Measurements from ENCODE around the gene CLASP1.

The CLASP1 gene

GRCh38 chr2:121343191-121343590 lies 306.1 kb downstream of the CLASP1 start:
- H3K9me2 ChIP-seq (ENCODE audit: low read depth, low read length), result no peaks in the 10 kb centered on the region
- H3K4me2 ChIP-seq (ENCODE audit: low read length), result no peak overlapping the region
- H4K20me1 ChIP-seq (ENCODE audit: insufficient read depth, low read length), result no peaks in the 10 kb centered on the region
- peaks cover 84% of the 10 kb centered on the region for H3K36me3 ChIP-seq (ENCODE audit: insufficient read depth, low read length)
- no peaks in the 10 kb centered on the region for H3F3A ChIP-seq (ENCODE audit: insufficient read depth, low read length)
- H3K27ac ChIP-seq (ENCODE audit: low read depth, low read length, poor library complexity, severe bottlenecking), result no peak overlapping the region
- H2AFZ ChIP-seq (ENCODE audit: low read length), result no peak overlapping the region
- H3K4me3 ChIP-seq (ENCODE audit: low read depth, low read length, poor library complexity, severe bottlenecking), result no peak overlapping the region
- no peaks in the 10 kb centered on the region for H3K79me2 ChIP-seq (ENCODE audit: insufficient read depth, low read length)
- H3K27me3 ChIP-seq (ENCODE audit: insufficient read depth, low read length), result no peaks in the 10 kb centered on the region
- TF ChIP-seq, protein P1, sequence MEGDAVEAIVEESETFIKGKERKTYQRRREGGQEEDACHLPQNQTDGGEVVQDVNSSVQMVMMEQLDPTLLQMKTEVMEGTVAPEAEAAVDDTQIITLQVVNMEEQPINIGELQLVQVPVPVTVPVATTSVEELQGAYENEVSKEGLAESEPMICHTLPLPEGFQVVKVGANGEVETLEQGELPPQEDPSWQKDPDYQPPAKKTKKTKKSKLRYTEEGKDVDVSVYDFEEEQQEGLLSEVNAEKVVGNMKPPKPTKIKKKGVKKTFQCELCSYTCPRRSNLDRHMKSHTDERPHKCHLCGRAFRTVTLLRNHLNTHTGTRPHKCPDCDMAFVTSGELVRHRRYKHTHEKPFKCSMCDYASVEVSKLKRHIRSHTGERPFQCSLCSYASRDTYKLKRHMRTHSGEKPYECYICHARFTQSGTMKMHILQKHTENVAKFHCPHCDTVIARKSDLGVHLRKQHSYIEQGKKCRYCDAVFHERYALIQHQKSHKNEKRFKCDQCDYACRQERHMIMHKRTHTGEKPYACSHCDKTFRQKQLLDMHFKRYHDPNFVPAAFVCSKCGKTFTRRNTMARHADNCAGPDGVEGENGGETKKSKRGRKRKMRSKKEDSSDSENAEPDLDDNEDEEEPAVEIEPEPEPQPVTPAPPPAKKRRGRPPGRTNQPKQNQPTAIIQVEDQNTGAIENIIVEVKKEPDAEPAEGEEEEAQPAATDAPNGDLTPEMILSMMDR (IDR thresholded peaks at IDR 0.05; ENCODE audit: low read length), result no peak
- no peak for TF ChIP-seq EZH2 (IDR thresholded peaks at IDR 0.05; ENCODE audit: borderline replicate concordance, low read length)
- no peaks in the 10 kb centered on the region for H3K9me3 ChIP-seq (ENCODE audit: low read length)
- H3K4me1 ChIP-seq (ENCODE audit: insufficient read depth, low read length, severe bottlenecking), result no peaks in the 10 kb centered on the region
- H3K9ac ChIP-seq (ENCODE audit: low read length), result no peak overlapping the region

DNA sequence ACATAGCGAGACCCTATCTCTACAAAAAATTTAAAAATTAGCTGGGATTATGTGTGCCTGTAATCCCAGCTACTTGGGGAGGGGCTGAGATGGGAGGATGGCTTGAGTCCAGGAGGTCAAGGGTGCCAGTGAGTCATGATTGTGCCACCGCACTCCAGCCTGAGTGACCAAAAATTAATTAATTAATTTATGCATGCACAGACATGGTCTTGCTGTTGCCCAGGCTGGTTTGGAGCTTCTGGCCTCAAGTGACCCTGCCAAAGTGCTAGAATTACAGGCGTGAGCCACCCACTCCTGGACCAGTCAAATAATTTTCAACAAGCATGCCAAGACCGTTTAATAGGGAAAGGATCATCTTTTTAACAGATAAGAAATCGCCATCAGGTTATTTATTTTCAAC lies 306.5 kb downstream of the CLASP1 start:
- no peak overlapping the region for H3K4me3 ChIP-seq (ENCODE audit: low read depth, low read length, poor library complexity, severe bottlenecking)
- no peaks in the 10 kb centered on the region for H3K9me2 ChIP-seq (ENCODE audit: low read depth, low read length)
- H2AFZ ChIP-seq (ENCODE audit: low read length), result no peak overlapping the region
- no peak for TF ChIP-seq EZH2 (IDR thresholded peaks at IDR 0.05; ENCODE audit: borderline replicate concordance, low read length)
- TF ChIP-seq, protein P1 (IDR thresholded peaks at IDR 0.05; ENCODE audit: low read length), result no peak
- no peak overlapping the region for H3K9ac ChIP-seq (ENCODE audit: low read length)
- H3K79me2 ChIP-seq (ENCODE audit: insufficient read depth, low read length), result no peaks in the 10 kb centered on the region
- no peaks in the 10 kb centered on the region for H3K9me3 ChIP-seq (ENCODE audit: low read length)
- H3K27me3 ChIP-seq (ENCODE audit: insufficient read depth, low read length), result no peaks in the 10 kb centered on the region
- H3K27ac ChIP-seq (ENCODE audit: low read depth, low read length, poor library complexity, severe bottlenecking), result no peak overlapping the region
- no peaks in the 10 kb centered on the region for H3F3A ChIP-seq (ENCODE audit: insufficient read depth, low read length)
- peaks cover 82% of the 10 kb centered on the region for H3K36me3 ChIP-seq (ENCODE audit: insufficient read depth, low read length)
- no peak overlapping the region for H3K4me2 ChIP-seq (ENCODE audit: low read length)
- H4K20me1 ChIP-seq (ENCODE audit: insufficient read depth, low read length), result no peaks in the 10 kb centered on the region
- no peaks in the 10 kb centered on the region for H3K4me1 ChIP-seq (ENCODE audit: insufficient read depth, low read length, severe bottlenecking)

GRCh38 chr2:121340926-121341325 lies 308.3 kb downstream of the CLASP1 start:
- Histone ChIP-seq H3K4me1 (ENCODE audit: insufficient read depth, low read length, severe bottlenecking) (peaks cover 6% of the 10 kb centered on the region), H3K27ac (ENCODE audit: low read depth, low read length, poor library complexity, severe bottlenecking) (no peak overlapping the region), H3K36me3 (ENCODE audit: insufficient read depth, low read length) (peaks cover 64% of the 10 kb centered on the region), H3K27me3 (ENCODE audit: insufficient read depth, low read length) (no peaks in the 10 kb centered on the region), H3K4me2 (ENCODE audit: low read length) (no peak overlapping the region), H3K9me3 (ENCODE audit: low read length) (no peaks in the 10 kb centered on the region), H3F3A (ENCODE audit: insufficient read depth, low read length) (no peaks in the 10 kb centered on the region), H3K79me2 (ENCODE audit: insufficient read depth, low read length) (no peaks in the 10 kb centered on the region), H4K20me1 (ENCODE audit: insufficient read depth, low read length) (no peaks in the 10 kb centered on the region), H3K4me3 (ENCODE audit: low read depth, low read length, poor library complexity, severe bottlenecking) (no peak overlapping the region), H3K9ac (ENCODE audit: low read length) (no peak overlapping the region), H2AFZ (ENCODE audit: low read length) (no peak overlapping the region), H3K9me2 (ENCODE audit: low read depth, low read length) (no peaks in the 10 kb centered on the region)
- TF ChIP-seq, protein P1 (IDR thresholded peaks at IDR 0.05; ENCODE audit: low read length), result no peak
- TF ChIP-seq EZH2 (IDR thresholded peaks at IDR 0.05; ENCODE audit: borderline replicate concordance, low read length), result no peak

Data from OCI-LY1 (cell line).